Skeletal muscle tissue (tissue), 4 donors: ENCODE results near the gene SZT2. TPM values are rescaled to one million over a fixed set of nuclear protein-coding genes. Genes with fewer than 3 reads are reported as not detected.
"Not testable (repeated sequence)": the region's sequence is repeated elsewhere in the genome, so short reads cannot be mapped to it uniquely, and the experiment has no call there.

Experiments used
- H3K27ac ChIP-seq: one replicate; pipeline ENCODE4 v1.7.0; 2013; ENCODE audit warnings: mild to moderate bottlenecking, low read depth, low read length, inconsistent platforms
- H3K27me3 ChIP-seq, 3 donors: one replicate each; pipeline ENCODE4 v1.7.0; 2013; ENCODE audit warnings: low read length in 3 of 3; ENCODE audit not compliant: control insufficient read depth in 3 of 3, insufficient read depth in 3 of 3
- H3K36me3 ChIP-seq, 3 donors: one replicate each; pipeline ENCODE4 v1.7.0; 2013; ENCODE audit warnings: low read length in 3 of 3; ENCODE audit not compliant: control insufficient read depth in 3 of 3, insufficient read depth in 3 of 3
- H3K4me1 ChIP-seq, 3 donors: one replicate each; pipeline ENCODE4 v1.7.0; 2013; ENCODE audit warnings: low read length in 3 of 3, mild to moderate bottlenecking in 3 of 3; ENCODE audit not compliant: control insufficient read depth in 3 of 3, insufficient read depth in 3 of 3
- H3K4me3 ChIP-seq, 3 donors: one replicate each; pipeline ENCODE4 v1.7.0; 2013; ENCODE audit warnings: low read length in 3 of 3
- H3K9ac ChIP-seq, 3 donors: one replicate each; pipeline ENCODE4 v1.7.0; 2013; ENCODE audit warnings: low read length in 3 of 3, mild to moderate bottlenecking in 3 of 3, moderate library complexity in 2 of 3, low read depth in 1 of 3
- H3K9me3 ChIP-seq, 3 donors: one replicate each; pipeline ENCODE4 v1.7.0; 2013; ENCODE audit warnings: low read length in 3 of 3; ENCODE audit not compliant: control insufficient read depth in 3 of 3
- total RNA-seq: library from RNA; depleted of rRNA; stranded (reverse); fragments of >200 nt; gene quantifications from one replicate; pipeline ENCODE4 v1.2.3, GENCODE V29; 2014
- donor health status: Osteomylitis.

Gene SZT2
- total RNA-seq, 1 donor from 2014 or later = 21.4 TPM

DNA sequence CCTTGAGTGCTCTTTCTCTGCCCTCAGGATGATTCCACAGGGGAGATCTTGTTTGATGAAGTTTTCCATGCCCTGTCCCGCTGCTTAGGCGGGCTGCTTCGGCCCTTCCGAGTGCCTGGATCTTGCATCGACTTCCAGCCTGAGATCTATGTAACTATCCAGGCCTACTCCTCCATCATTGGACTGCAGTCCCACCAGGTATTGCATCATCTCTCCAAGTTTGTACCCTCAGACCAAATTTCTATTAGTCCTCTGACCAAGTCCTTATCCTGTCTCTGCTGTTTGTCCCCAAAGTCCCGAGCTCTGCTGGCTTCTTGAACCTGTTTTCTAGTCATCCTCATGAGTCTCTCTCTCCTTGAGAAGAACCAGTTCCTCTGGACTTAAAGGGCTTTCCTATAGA lies 14.7 kb downstream of the SZT2 start:
- peaks cover 37 to 48% (median 40%) of the 10 kb centered on the region in 3 donors for H3K36me3 ChIP-seq
- no peaks in the 10 kb centered on the region for H3K9me3 ChIP-seq
- H3K4me3 ChIP-seq = no peak overlapping the region
- no peak overlapping the region for H3K9ac ChIP-seq
- no peaks in the 10 kb centered on the region for H3K27me3 ChIP-seq
- peaks cover 0 to 3% (median 0%) of the 10 kb centered on the region in 3 donors for H3K4me1 ChIP-seq
- no peak overlapping the region for H3K27ac ChIP-seq

DNA sequence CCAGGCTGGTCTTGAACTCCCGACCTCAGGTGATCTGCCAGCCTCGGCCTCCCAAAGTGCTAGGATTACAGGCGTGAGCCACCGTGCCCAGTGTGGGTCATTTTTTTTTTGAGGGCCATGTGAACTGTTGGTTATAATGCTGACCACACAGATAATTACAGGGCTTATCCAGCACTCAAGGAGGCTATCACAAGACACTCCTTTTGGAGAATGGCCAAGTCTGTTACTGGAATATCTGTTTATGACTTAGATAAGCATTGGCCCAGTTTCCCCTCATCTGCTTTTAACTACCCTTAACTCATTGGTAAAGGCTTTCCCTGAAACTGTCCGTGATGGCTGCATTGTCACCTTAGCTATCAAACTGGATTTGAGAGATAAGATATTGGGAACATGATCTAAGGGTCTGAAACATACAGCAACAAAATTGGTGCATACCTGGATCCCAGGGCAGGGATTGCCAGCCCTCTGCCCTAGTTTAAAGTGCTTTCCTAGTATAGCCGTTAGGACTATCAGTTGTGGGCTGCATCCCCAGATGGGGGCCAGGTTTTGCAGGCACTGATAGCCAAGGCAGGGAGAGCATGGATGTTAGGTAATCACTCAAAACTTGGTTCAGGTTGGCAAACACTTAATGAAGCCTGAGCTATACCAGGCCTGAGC lies 15.6 kb downstream of the SZT2 start:
- H3K36me3 ChIP-seq = peaks cover 37 to 48% (median 40%) of the 10 kb centered on the region in 3 donors
- H3K4me1 ChIP-seq = peaks cover 0 to 3% (median 0%) of the 10 kb centered on the region in 3 donors
- no peak overlapping the region for H3K27ac ChIP-seq
- H3K9me3 ChIP-seq = no peaks in the 10 kb centered on the region
- no peak overlapping the region for H3K4me3 ChIP-seq
- H3K27me3 ChIP-seq = no peaks in the 10 kb centered on the region
- peak overlapping the region in 1 of 3 donors; percentile 51 for H3K9ac ChIP-seq

DNA sequence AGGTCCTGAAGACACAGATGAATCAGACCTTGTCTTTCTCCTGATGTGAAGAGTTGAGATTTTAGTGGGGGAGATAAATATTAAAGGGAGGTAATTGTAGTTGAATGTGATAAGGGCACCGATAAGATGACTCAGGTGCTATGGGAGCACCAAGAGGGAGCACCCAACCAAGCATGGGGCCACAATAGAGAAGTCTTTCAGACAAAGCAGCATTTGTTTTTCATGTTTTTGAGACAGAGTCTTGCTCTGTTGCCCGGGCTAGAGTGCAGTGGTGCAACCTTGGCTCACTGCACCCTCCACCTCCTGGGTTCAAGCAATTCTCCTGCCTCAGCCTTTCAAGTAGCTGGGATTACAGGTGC lies 16.2 kb downstream of the SZT2 start:
- no peak overlapping the region for H3K27ac ChIP-seq
- H3K4me3 ChIP-seq = no peak overlapping the region
- no peaks in the 10 kb centered on the region for H3K9me3 ChIP-seq
- H3K9ac ChIP-seq = peak overlapping the region in 1 of 3 donors; percentile 51
- H3K36me3 ChIP-seq = peaks cover 37 to 49% (median 40%) of the 10 kb centered on the region in 3 donors
- no peaks in the 10 kb centered on the region for H3K27me3 ChIP-seq
- peaks cover 0 to 3% (median 0%) of the 10 kb centered on the region in 3 donors for H3K4me1 ChIP-seq

DNA sequence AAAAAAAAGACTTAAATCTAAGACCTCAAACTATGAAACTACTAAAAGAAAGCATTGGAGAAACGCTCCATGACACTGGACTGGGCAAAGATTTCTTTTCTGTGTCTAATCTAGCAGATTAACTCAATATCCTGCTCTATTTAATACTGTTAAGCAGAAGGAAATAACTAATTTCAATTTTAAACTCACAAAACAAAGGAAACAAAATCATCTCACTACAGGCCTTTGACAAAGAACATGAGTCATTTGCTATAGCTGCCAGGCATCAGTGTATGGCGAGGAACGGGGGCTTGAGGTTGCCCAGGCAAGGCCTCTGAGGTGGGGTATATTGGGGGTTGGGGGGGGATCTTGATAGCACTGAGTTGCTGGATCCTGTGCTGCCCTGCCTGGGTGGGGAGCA lies 20.9 kb downstream of the SZT2 start:
- H3K36me3 ChIP-seq = peaks cover 30 to 36% (median 32%) of the 10 kb centered on the region in 3 donors
- no peak overlapping the region for H3K4me3 ChIP-seq
- H3K9ac ChIP-seq = no peak overlapping the region
- H3K4me1 ChIP-seq = peaks cover 0 to under 1% (median 0%) of the 10 kb centered on the region in 3 donors
- H3K27me3 ChIP-seq = no peaks in the 10 kb centered on the region
- no peaks in the 10 kb centered on the region for H3K9me3 ChIP-seq
- no peak overlapping the region for H3K27ac ChIP-seq

GRCh38 chr1:43413426-43413825 lies 23.7 kb downstream of the SZT2 start:
- not testable (repeated sequence) for H3K4me1 ChIP-seq, H3K27me3 ChIP-seq, H3K4me3 ChIP-seq, H3K9ac ChIP-seq, H3K9me3 ChIP-seq, H3K27ac ChIP-seq
- H3K36me3 ChIP-seq = peaks cover 34 to 45% (median 43%) of the 10 kb centered on the region in 3 donors

GRCh38 chr1:43414634-43415223 lies 25.0 kb downstream of the SZT2 start:
- no peaks in the 10 kb centered on the region for H3K4me1 ChIP-seq
- H3K9ac ChIP-seq = no peak overlapping the region
- H3K9me3 ChIP-seq = no peaks in the 10 kb centered on the region
- no peak overlapping the region for H3K27ac ChIP-seq
- H3K4me3 ChIP-seq = no peak overlapping the region
- peaks cover 41 to 52% (median 52%) of the 10 kb centered on the region in 3 donors for H3K36me3 ChIP-seq
- no peaks in the 10 kb centered on the region for H3K27me3 ChIP-seq

- Histone ChIP-seq H3K9me3 (no peaks in the 10 kb centered on the region), H3K27ac (no peak overlapping the region), H3K4me3 (no peak overlapping the region), H3K36me3 (peaks cover 52 to 64% (median 62%) of the 10 kb centered on the region in 3 donors), H3K9ac (no peak overlapping the region), H3K27me3 (no peaks in the 10 kb centered on the region), H3K4me1 (no peaks in the 10 kb centered on the region)
Measured at GRCh38 chr1:43415901-43416300, 26.2 kb downstream of the SZT2 start.

GRCh38 chr1:43418858-43419257 lies 29.2 kb downstream of the SZT2 start:
- no peaks in the 10 kb centered on the region for H3K27me3 ChIP-seq
- H3K27ac ChIP-seq = no peak overlapping the region
- H3K36me3 ChIP-seq = peaks cover 75 to 90% (median 88%) of the 10 kb centered on the region in 3 donors
- no peaks in the 10 kb centered on the region for H3K9me3 ChIP-seq
- no peak overlapping the region for H3K4me3 ChIP-seq
- H3K9ac ChIP-seq = no peak overlapping the region
- H3K4me1 ChIP-seq = no peaks in the 10 kb centered on the region

DNA sequence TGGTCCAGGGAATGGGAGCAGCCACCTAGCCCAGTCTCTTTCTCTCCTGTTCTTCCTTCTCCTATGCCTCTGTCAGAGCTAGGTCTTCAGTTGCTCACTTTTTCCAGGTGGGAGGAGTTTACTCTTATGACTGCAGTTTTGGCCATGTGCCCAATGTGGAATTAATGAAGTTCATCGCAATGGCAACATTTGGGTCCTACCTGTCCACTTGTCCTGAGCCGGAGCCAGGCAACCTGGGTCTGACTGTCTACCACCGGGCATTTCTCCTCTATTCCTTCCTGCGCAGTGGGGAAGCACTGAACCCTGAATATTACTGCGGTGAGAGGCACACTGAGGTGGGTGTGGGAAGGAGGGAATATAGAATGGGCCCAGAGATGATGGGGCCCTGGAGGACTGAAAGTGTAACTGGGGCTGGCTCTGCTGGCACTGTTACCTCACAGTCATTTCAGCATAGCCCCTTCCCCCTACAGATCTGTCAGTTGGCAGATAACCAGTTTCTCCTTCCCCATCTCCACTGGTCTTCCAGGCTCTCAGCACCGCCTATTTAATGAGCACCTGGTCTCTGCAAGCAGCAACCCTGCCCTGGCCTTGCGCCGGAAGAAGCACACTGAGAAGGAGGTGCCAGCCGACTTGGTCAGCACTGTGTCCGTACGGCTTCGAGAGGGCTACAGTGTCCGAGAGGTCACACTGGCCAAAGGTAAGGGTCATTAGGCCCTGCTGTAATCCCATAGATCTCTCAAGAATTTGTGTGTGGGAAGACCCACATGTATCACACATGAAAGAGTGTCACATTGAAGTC lies 30.1 kb downstream of the SZT2 start:
- Histone ChIP-seq H3K4me3 (no peak overlapping the region), H3K9ac (no peak overlapping the region), H3K36me3 (peaks cover 84 to 99% (median 95%) of the 10 kb centered on the region in 3 donors), H3K27ac (no peak overlapping the region), H3K4me1 (no peaks in the 10 kb centered on the region), H3K27me3 (no peaks in the 10 kb centered on the region), H3K9me3 (no peaks in the 10 kb centered on the region)

GRCh38 chr1:43420874-43421273 lies 31.2 kb downstream of the SZT2 start:
- Histone ChIP-seq H3K27me3 (no peaks in the 10 kb centered on the region), H3K27ac (no peak overlapping the region), H3K36me3 (peaks cover 86 to 99% (median 95%) of the 10 kb centered on the region in 3 donors), H3K9me3 (no peaks in the 10 kb centered on the region), H3K9ac (no peak overlapping the region), H3K4me3 (no peak overlapping the region), H3K4me1 (no peaks in the 10 kb centered on the region)
